Ovary (tissue), 9 donors: ENCODE results near the gene PPP4R1. TPM values are rescaled to one million over a fixed set of nuclear protein-coding genes. Genes with fewer than 3 reads are reported as not detected.

Experiments used
- DNase-seq, 5 donors: peaks; one replicate each; pipeline ENCODE4 v3.0.0-alpha.2; 2019 to 2020
- H3K27ac ChIP-seq, 2 donors: fragments of 200-600 bp; one replicate each; pipeline versions ENCODE4 v1.5.1 to v1.8.0; 2019 to 2022
- H3K27me3 ChIP-seq: fragments of 200-600 bp; one replicate; pipeline ENCODE4 v1.8.0; 2022
- H3K36me3 ChIP-seq: fragments of 200-600 bp; sonication (generic); one replicate; pipeline ENCODE4 v1.5.1; 2019
- H3K4me1 ChIP-seq: one replicate; pipeline ENCODE4 v1.8.1; 2013; ENCODE audit warnings: mild to moderate bottlenecking, moderate library complexity; ENCODE audit not compliant: insufficient read depth
- H3K4me3 ChIP-seq: fragments of 200-600 bp; sonication (generic); one replicate; pipeline ENCODE4 v1.5.1; 2017
- H3K9me3 ChIP-seq, 2 donors: fragments of 200-600 bp in 1 of 2; sonication (generic) in 1 of 2; one replicate each; pipeline versions ENCODE4 v1.5.1 to v1.8.1; 2013 to 2019; ENCODE audit warnings: mild to moderate bottlenecking in 1 of 2, moderate library complexity in 1 of 2
- EP300 ChIP-seq: sonication (generic); formaldehyde crosslinking; IDR thresholded peaks from one replicate; pipeline ENCODE4 v1.6.1; 2017; ENCODE audit warnings: antibody characterized with exemption
- POLR2A ChIP-seq: fragments of 450-650 bp; IDR thresholded peaks from one replicate; pipeline ENCODE4 v1.6.1; 2017; ENCODE audit warnings: antibody characterized with exemption, mild to moderate bottlenecking, moderate library complexity
- WGBS, 3 donors: extraction: QIAGEN DNeasy Blood & Tissue Kit in 1 of 3; methylation state at CpG; one replicate each; pipeline versions ENCODE4 v1.1.5 to v1.1.7; 2013 to 2017; 5-methylcytosine and 5-hydroxymethylcytosine counted together
- intact Hi-C, 4 donors: fragments of 100-400 bp; cut with DNase I; formaldehyde crosslinking; loops; one replicate each; pipeline versions ENCODE4 v1.11.0 to v1.15.1; 2022 to 2023
- polyA plus RNA-seq, 2 donors: library from polyadenylated mRNA; stranded (reverse); fragments of 200-250 nt in 1 of 2; fragments of 350-450 nt in 1 of 2; fragmentation: Illumina TruSeq in 1 of 2; extraction: RNeasy Lipid Tissue Mini Kit (QIAGEN cat#74804) in 1 of 2; gene quantifications; one replicate each; pipeline ENCODE4 v1.2.3, GENCODE V29; 2013 to 2014
- small RNA-seq: library from RNA; depleted of rRNA; stranded (forward); fragments of <200 nt; gene quantifications from one replicate; pipeline ENCODE3, GENCODE V24; 2016
- total RNA-seq, 7 donors: library from RNA; depleted of rRNA in 2 of 7; stranded (reverse); fragments of >200 nt in 2 of 7; fragmentation: NEBNext Ultra II Directional in 3 of 7; extraction: Animal tissue kit (Norgen Biotek cat#: 25700) in 3 of 7; gene quantifications; one replicate each; pipeline versions ENCODE4 v1.1.0 to v1.2.4, GENCODE V29; 2016 to 2023
- TF ChIP-seq, protein P1 (sequence below), 3 donors: fragments of 450-650 bp in 2 of 3; fragments of 200-600 bp in 1 of 3; IDR thresholded peaks; one replicate each; pipeline versions ENCODE4 v1.5.1 to v1.8.0; 2016 to 2022; ENCODE audit warnings: antibody characterized with exemption in 3 of 3, mild to moderate bottlenecking in 1 of 3
- donor health status: DM: no; HTN: no; CAD: no; lungs with moderate emphysema.
- donor health status: DM: no; HTN: no; CAD: no.
- donor health status: Bipolar disorder and iron deficiency.
- donor health status: DM: yes; HTN: yes; CAD: no.
- donor health status: DM: no; HTN: no; CAD: no.
- donor health status: DM: yes; HTN: yes; CAD: no.

PPP4R1 gene
- total and polyA plus RNA-seq, 9 donors: 31.4 to 128 (median 107) TPM

DNA sequence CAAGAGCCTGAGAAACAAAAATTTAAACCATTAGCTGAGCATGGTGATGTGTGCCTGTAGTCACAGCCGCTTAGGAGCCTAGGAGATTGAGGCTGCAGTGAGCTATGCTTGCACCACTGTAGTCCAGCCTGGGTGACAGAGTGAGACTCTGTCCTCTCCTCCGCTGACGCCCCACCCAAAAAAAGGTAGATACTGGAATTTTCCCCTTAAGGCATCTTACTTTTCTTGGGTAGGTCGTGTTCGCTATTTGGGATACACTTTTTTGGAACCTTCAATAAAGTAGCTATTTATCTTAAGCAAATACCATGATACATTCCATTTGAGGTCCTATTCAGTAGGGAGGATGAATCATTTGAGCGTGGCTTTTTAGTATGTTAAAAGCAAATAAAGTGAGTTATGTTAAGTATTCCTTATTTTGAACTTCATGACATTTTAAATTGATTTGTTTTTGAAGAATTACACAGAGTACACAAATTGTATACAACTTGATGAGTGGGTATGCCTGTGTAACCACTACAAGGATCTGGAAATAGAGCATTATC is 100.3 kb downstream of the PPP4R1 start:
- TF ChIP-seq, protein P1, sequence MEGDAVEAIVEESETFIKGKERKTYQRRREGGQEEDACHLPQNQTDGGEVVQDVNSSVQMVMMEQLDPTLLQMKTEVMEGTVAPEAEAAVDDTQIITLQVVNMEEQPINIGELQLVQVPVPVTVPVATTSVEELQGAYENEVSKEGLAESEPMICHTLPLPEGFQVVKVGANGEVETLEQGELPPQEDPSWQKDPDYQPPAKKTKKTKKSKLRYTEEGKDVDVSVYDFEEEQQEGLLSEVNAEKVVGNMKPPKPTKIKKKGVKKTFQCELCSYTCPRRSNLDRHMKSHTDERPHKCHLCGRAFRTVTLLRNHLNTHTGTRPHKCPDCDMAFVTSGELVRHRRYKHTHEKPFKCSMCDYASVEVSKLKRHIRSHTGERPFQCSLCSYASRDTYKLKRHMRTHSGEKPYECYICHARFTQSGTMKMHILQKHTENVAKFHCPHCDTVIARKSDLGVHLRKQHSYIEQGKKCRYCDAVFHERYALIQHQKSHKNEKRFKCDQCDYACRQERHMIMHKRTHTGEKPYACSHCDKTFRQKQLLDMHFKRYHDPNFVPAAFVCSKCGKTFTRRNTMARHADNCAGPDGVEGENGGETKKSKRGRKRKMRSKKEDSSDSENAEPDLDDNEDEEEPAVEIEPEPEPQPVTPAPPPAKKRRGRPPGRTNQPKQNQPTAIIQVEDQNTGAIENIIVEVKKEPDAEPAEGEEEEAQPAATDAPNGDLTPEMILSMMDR (IDR thresholded peaks at IDR 0.05): no peak
- TF ChIP-seq POLR2A (no peak), EP300 (no peak)
- H3K27me3 ChIP-seq: no peaks in the 10 kb centered on the region
- 41 to 61% (median 59%) methylated on average over 6 of the region's 6 CpGs for WGBS, 3 donors
- intact Hi-C loops: loop anchor here in 1 of 4 donors (10.0 kb wide), 1 partner anchor 439 kb away; no protein-coding TSS in a partner anchor
- H3K36me3 ChIP-seq: no peaks in the 10 kb centered on the region
- H3K27ac ChIP-seq: no peak overlapping the region
- no peak overlapping the region for H3K4me3 ChIP-seq
- H3K4me1 ChIP-seq: peaks cover 3% of the 10 kb centered on the region
- H3K9me3 ChIP-seq: no peaks in the 10 kb centered on the region
- no peak for DNase-seq

DNA sequence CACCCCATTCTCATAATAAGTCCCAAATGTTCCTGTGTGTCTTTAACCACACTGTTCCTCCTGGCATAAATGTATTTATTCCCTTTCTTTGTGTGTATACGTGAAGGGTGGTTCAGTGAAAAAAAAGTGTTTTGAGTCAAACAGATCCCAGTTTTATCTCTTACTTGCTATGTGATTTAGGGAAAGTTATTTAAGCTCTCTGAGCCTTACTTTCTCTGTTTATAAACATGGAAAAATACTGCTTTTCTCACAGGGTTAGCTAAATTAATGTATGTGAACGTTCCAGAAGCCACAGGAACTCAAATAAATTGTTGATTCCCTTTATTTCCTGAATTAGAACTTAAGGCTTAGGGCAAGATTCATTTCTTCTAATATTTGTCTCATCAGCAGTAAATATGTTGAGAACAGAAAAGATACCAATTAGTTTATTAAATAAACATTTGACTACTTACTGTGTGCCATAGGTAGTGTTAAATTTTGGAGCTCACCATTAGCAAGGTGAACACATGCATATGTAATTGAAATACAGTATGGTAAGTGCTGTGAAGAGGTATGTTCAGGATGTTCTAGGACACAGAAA is 105.8 kb downstream of the PPP4R1 start:
- H3K4me3 ChIP-seq: no peak overlapping the region
- H3K27me3 ChIP-seq: no peaks in the 10 kb centered on the region
- H3K27ac ChIP-seq: no peak overlapping the region
- WGBS, 3 donors: 34 to 56% (median 39%) methylated on average over 2 of the region's 2 CpGs
- TF ChIP-seq POLR2A (no peak), EP300 (no peak)
- TF ChIP-seq, protein P1 (IDR thresholded peaks at IDR 0.05): no peak
- no peaks in the 10 kb centered on the region for H3K36me3 ChIP-seq
- H3K9me3 ChIP-seq: no peaks in the 10 kb centered on the region
- H3K4me1 ChIP-seq: peaks cover 4% of the 10 kb centered on the region
- no peak for DNase-seq
- intact Hi-C loops: no loop called here

DNA sequence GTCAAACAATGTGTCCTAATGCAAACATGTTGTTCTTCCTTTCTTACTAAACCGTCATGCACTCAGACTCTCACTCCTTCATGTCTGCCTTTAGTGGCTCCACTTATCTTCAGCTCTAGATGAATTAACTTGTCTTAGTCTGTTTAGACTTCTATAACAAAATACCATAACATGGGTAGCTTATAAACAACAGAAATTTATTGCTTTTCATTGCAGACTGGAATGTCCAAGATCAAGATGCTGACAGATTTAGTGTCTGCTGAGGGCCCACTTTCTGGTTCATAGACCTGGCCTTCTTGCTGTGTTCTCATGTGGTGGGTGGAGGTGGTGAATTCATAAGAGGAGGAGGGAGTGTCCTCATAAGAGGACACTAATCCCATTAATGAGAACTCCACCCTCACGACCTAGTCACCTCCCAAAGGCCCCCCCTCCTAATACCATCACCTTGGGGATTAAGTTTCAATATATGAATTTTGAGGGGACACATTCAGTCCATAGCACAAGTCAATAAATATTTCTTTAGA is 106.7 kb downstream of the PPP4R1 start:
- no peak for TF ChIP-seq EP300
- intact Hi-C loops: no loop called here
- no peak for DNase-seq
- H3K9me3 ChIP-seq: no peaks in the 10 kb centered on the region
- H3K4me3 ChIP-seq: no peak overlapping the region
- peaks cover 4% of the 10 kb centered on the region for H3K4me1 ChIP-seq
- no peaks in the 10 kb centered on the region for H3K36me3 ChIP-seq
- 79 to 91% (median 87%) methylated on average over 2 of the region's 2 CpGs for WGBS, 3 donors
- no peaks in the 10 kb centered on the region for H3K27me3 ChIP-seq
- H3K27ac ChIP-seq: no peak overlapping the region

DNA sequence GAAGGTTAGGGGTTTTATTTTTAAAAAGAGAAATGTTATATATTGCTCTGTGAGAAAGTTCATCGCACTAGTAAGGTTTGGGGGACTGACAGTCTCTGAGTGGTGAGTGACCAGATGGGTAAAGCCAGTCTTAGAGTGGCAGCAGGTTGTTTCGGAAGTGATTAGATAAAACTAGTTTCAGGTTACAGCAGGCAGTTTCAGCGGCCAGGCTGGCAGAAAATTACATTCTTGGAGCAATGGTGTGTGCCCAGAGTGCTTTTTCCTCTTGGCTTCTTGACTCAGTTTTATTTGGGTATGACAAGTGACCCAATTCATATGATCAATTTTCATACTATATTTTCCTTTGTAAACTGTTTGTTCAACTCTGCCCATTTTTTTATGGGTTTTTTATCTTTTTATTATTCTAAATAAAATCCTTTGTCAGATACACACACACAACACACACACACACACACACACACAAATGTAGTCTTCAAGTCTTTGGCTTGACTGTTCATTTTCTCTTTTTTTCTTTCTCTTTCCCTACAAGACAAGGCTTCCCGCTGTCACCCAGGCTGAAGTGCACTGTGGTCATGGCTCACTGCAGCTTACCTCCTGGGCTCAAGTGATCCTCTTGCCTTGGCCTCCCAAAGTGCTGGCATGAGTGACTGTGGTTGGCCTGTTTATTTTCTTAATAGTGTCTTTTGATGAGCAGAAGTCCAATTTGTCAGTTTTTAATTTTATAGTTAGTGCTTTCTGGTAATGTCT is 108.1 kb downstream of the PPP4R1 start:
- no peak overlapping the region for H3K4me3 ChIP-seq
- DNase-seq: no peak
- intact Hi-C loops: no loop called here
- H3K36me3 ChIP-seq: no peaks in the 10 kb centered on the region
- WGBS, 3 donors: 80 to 87% (median 82%) methylated on average over 4 of the region's 4 CpGs
- H3K9me3 ChIP-seq: no peaks in the 10 kb centered on the region
- TF ChIP-seq, protein P1 (IDR thresholded peaks at IDR 0.05): no peak
- TF ChIP-seq POLR2A: no peak
- TF ChIP-seq EP300: no peak
- H3K27me3 ChIP-seq: no peaks in the 10 kb centered on the region
- peaks cover 4% of the 10 kb centered on the region for H3K4me1 ChIP-seq
- H3K27ac ChIP-seq: no peak overlapping the region

Small RNAs within 50 kb of the gene (small RNA-seq; reads per million reads assigned to genes)
- gene RNU2-27P (not detected), gene RNU6-903P (not detected)

Other genes with a start within 250 kb of the PPP4R1 start
- 10 to 100 TPM; 24.7 to 55.8 (median 42.1) TPM for gene RALBP1, start 139.0 kb downstream of the PPP4R1 start, total RNA-seq
- 10 to 100 TPM; 31.7 to 66.3 TPM for gene RALBP1, start 139.0 kb downstream of the PPP4R1 start, polyA plus RNA-seq
- 100 to 1,000 TPM in 3 of 7 donors, 10 to 100 TPM in 4; 37.9 to 188 (median 62.8) TPM for gene RAB31, start 93.7 kb upstream of the PPP4R1 start, total RNA-seq
- gene RAB31, start 93.7 kb upstream of the PPP4R1 start, polyA plus RNA-seq: 100 to 1,000 TPM in 1 of 2 donors, 10 to 100 TPM in 1; 44.3 to 163 TPM